Common myeloid progenitor, CD34-positive (primary cell): Measurements from ENCODE around the gene ACOXL.

Source experiments
- CTCF ChIA-PET: fragments of 350-600 bp; sonication (Branson Sonifier 250); formaldehyde crosslinking; loops from one replicate; lab custom pipeline; 2021; ENCODE audit warnings: antibody characterized with exemption; lab: Charles Lee
- POLR2A ChIA-PET: fragments of 350-600 bp; sonication (Branson Sonifier 250); formaldehyde crosslinking; loops from one replicate; lab custom pipeline; 2021; ENCODE audit warnings: antibody characterized with exemption; lab: Charles Lee
- DNase-seq, 3 donors: peaks; one replicate each; pipeline versions ENCODE4 v3.0.0 to v3.0.0-alpha.2; 2013
- H3K27ac ChIP-seq, 2 experiments: 1 replicate in 1 of 2; 2 replicates in 1 of 2; pipeline ENCODE4 v1.7.0; 2013; ENCODE audit warnings: inconsistent platforms in 2 of 2, low read length in 2 of 2, mild to moderate bottlenecking in 2 of 2, low read depth in 1 of 2, moderate library complexity in 1 of 2; ENCODE audit not compliant: severe bottlenecking in 2 of 2, insufficient read depth in 1 of 2, poor library complexity in 1 of 2
- H3K27me3 ChIP-seq, 5 experiments: replicated peaks in 2 of 5; 1 replicate in 3 of 5; 2 replicates in 2 of 5; pipeline versions ENCODE4 v1.6.1 to v1.7.0; 2013; ENCODE audit warnings: low read length in 4 of 5, mild to moderate bottlenecking in 2 of 5, moderate library complexity in 2 of 5, inconsistent platforms in 1 of 5; ENCODE audit not compliant: insufficient read depth in 5 of 5, control insufficient read depth in 4 of 5
- H3K36me3 ChIP-seq, 4 experiments: 1 replicate in 2 of 4; 2 replicates in 2 of 4; pipeline versions ENCODE4 v1.6.1 to v1.7.0; 2013; ENCODE audit warnings: low read length in 3 of 4, control low read depth in 1 of 4, mild to moderate bottlenecking in 1 of 4; ENCODE audit not compliant: control insufficient read depth in 4 of 4, insufficient read depth in 4 of 4
- H3K4me1 ChIP-seq, 4 experiments: 1 replicate in 3 of 4; 2 replicates in 1 of 4; pipeline versions ENCODE4 v1.6.1 to v1.7.1; 2013; ENCODE audit warnings: low read length in 3 of 4, mild to moderate bottlenecking in 3 of 4, control low read depth in 1 of 4, inconsistent platforms in 1 of 4, moderate library complexity in 1 of 4; ENCODE audit not compliant: control insufficient read depth in 4 of 4, insufficient read depth in 4 of 4; ENCODE audit errors: control extremely low read depth in 1 of 4
- H3K4me3 ChIP-seq, 7 experiments: 1 replicate in 4 of 7; 2 replicates in 3 of 7; pipeline versions ENCODE4 v1.5.1 to v1.7.0; 2013; ENCODE audit warnings: mild to moderate bottlenecking in 7 of 7, low read length in 6 of 7, moderate library complexity in 6 of 7, inconsistent platforms in 2 of 7, low read depth in 2 of 7, control low read depth in 1 of 7; ENCODE audit not compliant: insufficient read depth in 4 of 7, control insufficient read depth in 1 of 7; ENCODE audit errors: extremely low read depth in 1 of 7
- H3K9me3 ChIP-seq, 5 experiments: 1 replicate in 4 of 5; 2 replicates in 1 of 5; pipeline versions ENCODE4 v1.6.1 to v1.7.1; 2013; ENCODE audit warnings: low read length in 4 of 5, mild to moderate bottlenecking in 2 of 5, inconsistent platforms in 1 of 5, low read depth in 1 of 5, moderate library complexity in 1 of 5; ENCODE audit not compliant: control insufficient read depth in 4 of 5, insufficient read depth in 2 of 5; ENCODE audit errors: control extremely low read depth in 1 of 5
- WGBS: methylation state at CpG from one replicate; pipeline ENCODE4 v1.1.5; 2013; ENCODE audit not compliant: insufficient coverage; 5-methylcytosine and 5-hydroxymethylcytosine counted together

The ACOXL gene

GRCh38 chr2:111007757-111008688 is 275.6 kb downstream of the ACOXL start:
- H3K36me3 ChIP-seq = no peaks in the 10 kb centered on the region
- no peak overlapping the region for H3K27ac ChIP-seq
- H3K9me3 ChIP-seq = peaks cover 0 to 16% (median 3%) of the 10 kb centered on the region in 5 experiments
- no peaks in the 10 kb centered on the region for H3K4me1 ChIP-seq
- WGBS = 82% methylated on average over 2 of the region's 7 CpGs
- CTCF ChIA-PET = no interaction called here
- no peaks in the 10 kb centered on the region for H3K27me3 ChIP-seq
- no peak for DNase-seq
- H3K4me3 ChIP-seq = no peak overlapping the region
- POLR2A ChIA-PET = no interaction called here

DNA sequence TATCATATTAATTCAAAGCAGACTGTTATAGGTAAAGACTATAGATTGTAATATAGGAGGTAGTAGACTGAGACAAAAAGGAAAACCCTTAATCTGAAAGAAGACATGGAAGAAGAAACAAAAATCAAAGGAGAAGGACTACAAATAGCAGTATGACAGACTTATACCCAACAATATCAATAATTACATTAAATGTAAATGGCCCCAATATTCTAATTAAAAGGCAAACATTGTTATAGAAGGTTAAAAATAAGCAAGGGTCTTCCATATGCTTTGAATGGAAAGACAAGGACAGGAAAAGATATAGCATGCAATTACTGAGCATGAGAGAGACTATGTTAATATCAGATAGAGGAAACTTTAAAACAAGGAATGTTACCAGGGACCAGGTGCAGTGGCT is 278.8 kb downstream of the ACOXL start:
- H3K36me3 ChIP-seq = no peaks in the 10 kb centered on the region
- no peaks in the 10 kb centered on the region for H3K27me3 ChIP-seq
- no peak overlapping the region for H3K4me3 ChIP-seq
- ChIA-PET POLR2A (interaction anchor here (0.5 kb wide), 1 partner anchor 39 kb away, joined by 3 read pairs; no protein-coding TSS in a partner anchor), CTCF (no interaction called here)
- peaks cover 0 to 16% (median 5%) of the 10 kb centered on the region in 5 experiments for H3K9me3 ChIP-seq
- DNase-seq = no peak
- no peak overlapping the region for H3K27ac ChIP-seq
- no peaks in the 10 kb centered on the region for H3K4me1 ChIP-seq

- no peaks in the 10 kb centered on the region for H3K27me3 ChIP-seq
- H3K4me3 ChIP-seq = no peak overlapping the region
- peak in 1 of 3 donors; percentile 8 for DNase-seq
- H3K9me3 ChIP-seq = peaks cover 0 to 16% (median 3%) of the 10 kb centered on the region in 5 experiments
- WGBS = 60% methylated on average over 2 of the region's 2 CpGs
- H3K4me1 ChIP-seq = no peaks in the 10 kb centered on the region
- no peak overlapping the region for H3K27ac ChIP-seq
- ChIA-PET CTCF (no interaction called here), POLR2A (no interaction called here)
- H3K36me3 ChIP-seq = no peaks in the 10 kb centered on the region
Measured at GRCh38 chr2:111015283-111015995, 283.1 kb downstream of the ACOXL start.

- peaks cover 0 to 8% (median 2%) of the 10 kb centered on the region in 5 experiments for H3K9me3 ChIP-seq
- DNase-seq = no peak
- H3K4me1 ChIP-seq = no peaks in the 10 kb centered on the region
- no peak overlapping the region for H3K27ac ChIP-seq
- WGBS = 85% methylated on average over 6 of the region's 7 CpGs
- no peak overlapping the region for H3K4me3 ChIP-seq
- POLR2A ChIA-PET = no interaction called here
- no peaks in the 10 kb centered on the region for H3K36me3 ChIP-seq
- no peaks in the 10 kb centered on the region for H3K27me3 ChIP-seq
- CTCF ChIA-PET = interaction anchor here (1.1 kb wide), 1 partner anchor 13 kb away, joined by 3 read pairs; no protein-coding TSS in a partner anchor
Measured at GRCh38 chr2:111017034-111017622, 284.8 kb downstream of the ACOXL start.

DNA sequence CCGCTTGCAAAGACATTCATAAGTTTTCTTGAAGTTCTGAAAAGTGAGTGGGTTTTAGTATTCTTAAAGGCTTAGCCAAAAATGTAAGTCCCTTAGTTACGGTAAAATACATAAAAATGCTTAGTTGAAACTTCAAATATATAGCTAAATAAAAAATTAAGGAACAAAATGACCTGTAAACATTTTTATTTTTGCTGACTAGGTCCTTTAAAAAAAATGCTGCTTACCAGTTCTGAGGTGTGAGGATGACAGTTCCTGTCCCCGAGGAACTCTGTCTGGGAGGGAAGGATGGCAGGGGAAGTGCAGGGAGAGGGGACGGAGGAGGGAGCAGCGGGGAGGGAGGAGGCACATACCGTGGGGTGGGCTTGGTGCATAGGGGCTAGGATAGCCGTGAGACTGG is 285.5 kb downstream of the ACOXL start:
- no peak for DNase-seq
- Histone ChIP-seq H3K9me3 (peaks cover 0 to 8% (median 0%) of the 10 kb centered on the region in 5 experiments), H3K27ac (no peak overlapping the region), H3K4me3 (no peak overlapping the region), H3K27me3 (no peaks in the 10 kb centered on the region), H3K4me1 (peaks cover 0 to 7% (median 0%) of the 10 kb centered on the region in 4 experiments), H3K36me3 (no peaks in the 10 kb centered on the region)
- CTCF ChIA-PET = no interaction called here
- POLR2A ChIA-PET = no interaction called here
- 86% methylated on average over 6 of the region's 7 CpGs for WGBS

DNA sequence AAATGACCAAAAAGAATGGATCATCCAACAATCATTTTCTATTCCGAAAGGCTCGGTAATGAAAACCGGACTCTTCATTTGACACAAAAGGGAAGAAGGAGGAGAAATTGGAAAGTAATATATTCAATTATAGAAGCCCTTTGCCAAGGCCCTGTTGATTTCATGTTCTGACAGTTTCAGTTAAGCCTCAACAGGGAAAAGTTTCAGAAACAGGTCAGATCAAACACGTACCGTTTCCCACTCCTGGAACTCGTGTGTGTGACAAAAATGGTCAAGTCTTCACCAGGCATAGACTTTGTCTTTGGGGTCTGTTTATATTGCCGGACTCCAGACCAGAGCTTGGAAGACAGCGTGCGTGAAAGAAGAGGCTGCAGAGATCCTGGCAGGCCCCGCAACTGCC is 287.0 kb downstream of the ACOXL start:
- ChIA-PET CTCF (interaction anchor here (0.6 kb wide), 1 partner anchor 100 kb away, joined by 4 read pairs; no protein-coding TSS in a partner anchor), POLR2A (no interaction called here)
- Histone ChIP-seq H3K27ac (no peak overlapping the region), H3K9me3 (peaks cover 0 to 1% (median 0%) of the 10 kb centered on the region in 5 experiments), H3K4me1 (peaks cover 0 to 16% (median 0%) of the 10 kb centered on the region in 4 experiments), H3K4me3 (no peak overlapping the region), H3K27me3 (no peaks in the 10 kb centered on the region), H3K36me3 (no peaks in the 10 kb centered on the region)
- WGBS = 89% methylated on average over 8 of the region's 10 CpGs
- no peak for DNase-seq
